ENCODE results near the gene ZNF526.

ZNF526 gene

DNA sequence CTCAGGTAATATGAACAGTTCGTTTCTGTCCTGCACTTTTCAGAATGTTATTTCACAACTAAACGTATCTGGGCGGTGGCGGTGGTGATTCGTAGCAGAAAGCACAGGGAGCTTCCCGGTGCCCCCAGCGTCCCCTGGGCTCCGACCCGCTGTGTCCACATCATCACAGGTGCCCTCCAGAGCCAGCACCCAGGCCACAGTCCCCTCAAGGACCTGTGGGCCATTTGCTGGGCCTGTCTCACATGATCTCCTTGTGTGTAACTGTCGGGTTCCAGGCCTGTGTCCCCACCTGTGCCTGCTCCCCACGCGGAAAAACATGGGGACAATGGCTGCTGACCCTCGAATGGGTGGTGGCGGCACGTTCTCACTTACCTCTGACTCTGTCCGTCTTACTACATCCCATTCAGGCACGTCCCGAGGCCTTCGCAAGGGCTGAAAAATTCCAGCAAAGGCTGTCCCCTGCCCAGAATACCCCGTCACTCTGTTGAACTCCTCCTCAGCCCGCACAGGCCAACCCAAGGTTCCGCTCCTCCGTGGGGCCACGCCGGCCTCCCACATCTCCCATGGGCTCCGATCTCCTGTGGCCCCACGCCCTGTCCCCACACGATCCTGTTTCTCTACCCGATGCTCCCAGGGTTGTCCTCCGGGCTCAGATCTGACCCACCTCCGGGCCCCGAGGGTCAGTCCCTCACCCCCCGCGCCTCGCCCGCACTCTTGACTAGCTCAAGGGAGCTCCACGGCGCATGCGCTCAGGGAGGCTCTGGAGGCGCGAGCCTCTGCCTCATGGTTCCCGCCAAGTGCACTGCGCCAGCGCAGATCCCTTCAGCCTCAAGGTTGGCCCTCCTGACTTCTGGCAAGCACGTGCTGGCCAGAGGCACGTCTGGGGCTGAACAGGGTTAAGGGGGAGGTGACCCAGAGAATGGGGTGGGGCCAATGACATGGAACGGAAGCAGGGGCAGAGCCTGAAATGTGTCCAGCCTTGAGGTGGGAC is 23.8 kb upstream of the ZNF526 start:
- no peak for DNase-seq (ENCODE audit: low read depth in 1 of 2, low spot score in 1 of 2)

- DNase-seq (ENCODE audit: low read depth in 1 of 2, low spot score in 1 of 2), result no peak
Observed at GRCh38 chr19:42197375-42197817, 22.7 kb upstream of the ZNF526 start.

- peak in 1 of 2 donors; percentile 45 for DNase-seq (ENCODE audit: low read depth in 1 of 2, low spot score in 1 of 2)
Observed at GRCh38 chr19:42198676-42199439, 21.3 kb upstream of the ZNF526 start.

DNA sequence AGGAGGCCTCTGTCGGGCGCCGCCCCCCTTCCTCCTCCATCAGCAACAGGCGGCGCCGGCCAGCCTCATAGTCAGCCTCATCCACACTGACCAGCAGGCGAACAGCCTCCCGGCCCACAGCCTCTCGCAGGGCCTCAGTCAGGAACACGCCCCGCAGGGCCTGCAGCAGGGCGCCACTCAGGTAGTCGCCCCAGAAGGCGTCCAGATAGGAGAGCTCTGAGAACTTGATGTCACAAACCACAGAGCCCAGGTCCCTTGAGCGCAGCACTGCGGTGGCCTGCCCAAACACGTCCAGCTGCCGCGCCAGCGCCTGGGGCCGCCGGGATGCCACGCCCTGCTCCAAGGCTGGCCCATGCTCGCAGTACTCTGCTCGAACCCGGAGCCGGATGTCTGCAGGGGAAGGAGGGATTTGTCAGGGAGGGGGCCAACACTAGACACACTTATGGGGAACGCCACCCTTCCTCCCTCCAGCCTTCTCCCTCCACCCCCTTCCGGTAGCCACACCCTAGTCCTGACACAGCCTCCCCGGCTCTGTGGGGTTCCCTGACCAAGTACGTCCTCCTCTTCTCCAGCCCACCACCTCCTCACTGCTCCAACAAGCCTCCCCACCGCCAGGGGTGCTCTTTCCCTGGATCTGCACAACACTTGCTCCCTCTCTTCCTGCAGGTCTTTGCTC is 20.5 kb upstream of the ZNF526 start:
- peak; percentile 18 to 22 for DNase-seq (ENCODE audit: low read depth in 1 of 2, low spot score in 1 of 2)

DNA sequence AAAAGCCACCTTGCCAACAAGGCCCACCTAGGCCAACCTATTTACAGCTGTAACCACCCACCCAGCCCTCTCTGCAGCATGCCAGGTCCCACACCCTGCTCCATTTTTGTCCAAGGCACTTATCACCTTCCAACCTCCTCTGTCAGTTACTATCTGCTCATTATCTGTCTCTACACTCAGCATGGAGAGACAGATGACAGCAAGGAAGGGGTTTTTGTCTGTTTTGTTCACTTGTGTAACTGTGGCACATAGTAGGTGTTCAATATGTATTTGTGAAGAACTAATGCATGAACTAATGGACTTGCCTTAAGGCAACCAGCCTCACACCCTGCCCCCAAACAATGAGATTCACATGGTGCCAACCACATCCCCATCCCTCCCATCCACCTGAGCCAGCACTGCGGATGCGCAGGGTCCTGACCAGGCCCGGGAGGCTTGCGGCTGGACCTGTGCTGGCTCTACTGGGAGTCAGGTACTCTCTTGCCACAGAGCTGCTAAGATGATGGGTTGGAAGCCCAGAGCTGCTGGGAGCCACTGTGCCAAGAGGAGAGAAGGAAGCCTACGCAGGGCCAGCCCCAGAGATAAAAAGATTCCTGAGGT is 19.9 kb upstream of the ZNF526 start:
- no peak for DNase-seq (ENCODE audit: low read depth in 1 of 2, low spot score in 1 of 2)

- no peak for DNase-seq (ENCODE audit: low read depth in 1 of 2, low spot score in 1 of 2)
Observed at GRCh38 chr19:42201489-42202289, 18.4 kb upstream of the ZNF526 start.

- DNase-seq (ENCODE audit: low read depth in 1 of 2, low spot score in 1 of 2), result no peak
Observed at GRCh38 chr19:42202290-42202880, 17.7 kb upstream of the ZNF526 start.

DNA sequence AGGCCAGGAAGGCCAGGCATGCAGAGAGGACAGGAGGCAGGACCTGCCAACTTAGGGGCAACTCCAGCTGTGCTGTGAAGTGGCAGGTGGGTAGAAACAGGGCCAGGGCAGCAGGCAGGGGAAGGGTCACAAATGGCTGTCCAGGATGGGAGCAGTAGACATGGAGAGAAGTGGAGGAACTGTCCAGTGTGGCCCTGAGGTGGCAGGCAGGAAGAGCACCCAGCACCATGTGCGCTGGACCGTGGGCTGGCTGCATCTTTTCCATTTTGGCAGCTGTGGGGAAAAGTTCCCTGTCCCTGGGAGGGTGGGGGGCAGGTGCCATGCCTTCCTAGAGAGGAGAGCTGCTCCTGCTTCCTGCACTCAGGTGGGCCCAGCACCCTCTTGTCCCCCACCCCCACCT is 16.4 kb upstream of the ZNF526 start:
- no peak for DNase-seq (ENCODE audit: low read depth in 1 of 2, low spot score in 1 of 2)

GRCh38 chr19:42204664-42205063 is 15.4 kb upstream of the ZNF526 start:
- DNase-seq (ENCODE audit: low read depth in 1 of 2, low spot score in 1 of 2), result no peak

DNA sequence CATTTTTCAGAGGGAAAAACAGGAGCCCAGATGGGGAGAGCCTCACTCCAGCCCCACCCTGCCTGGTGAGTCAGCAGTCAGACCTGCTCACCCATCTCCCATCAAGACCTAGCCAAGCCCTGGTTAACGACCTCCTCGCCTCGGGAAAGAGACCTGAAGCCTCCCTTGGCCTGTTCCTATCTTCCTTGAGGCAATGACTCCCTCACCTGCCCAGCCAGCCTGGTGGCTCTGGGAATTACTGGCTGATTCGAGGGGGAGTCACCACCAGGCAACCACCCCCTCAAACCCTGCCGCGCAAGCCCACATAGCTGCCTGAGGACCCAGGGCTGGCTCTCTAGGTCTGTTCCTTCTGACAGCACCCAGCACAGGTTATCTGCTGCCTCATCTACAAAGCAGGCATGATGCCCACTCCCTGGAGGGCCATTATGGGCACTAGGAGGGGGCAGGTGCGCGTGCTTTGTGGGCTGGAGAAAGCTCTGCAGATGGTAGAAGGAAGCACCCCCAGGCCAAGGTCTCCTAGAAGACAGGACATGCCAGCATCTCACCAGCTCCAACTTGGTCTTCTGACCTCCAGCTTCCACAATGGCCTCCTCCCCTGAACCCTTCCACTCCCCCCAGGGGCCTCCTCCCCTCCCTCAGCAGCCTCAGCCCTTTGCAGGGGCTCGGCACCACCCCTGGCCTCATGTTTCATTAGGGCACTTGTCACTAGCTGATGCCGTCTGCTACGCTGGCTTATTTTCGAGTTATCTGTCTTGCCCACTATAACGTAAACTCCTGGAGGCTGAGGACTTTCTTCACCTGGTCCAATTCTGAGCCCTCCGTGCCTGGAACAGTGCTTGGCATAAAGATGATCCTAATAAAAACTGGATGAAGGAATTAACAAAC is 13.0 kb upstream of the ZNF526 start:
- no peak for DNase-seq (ENCODE audit: low read depth in 1 of 2, low spot score in 1 of 2)

DNA sequence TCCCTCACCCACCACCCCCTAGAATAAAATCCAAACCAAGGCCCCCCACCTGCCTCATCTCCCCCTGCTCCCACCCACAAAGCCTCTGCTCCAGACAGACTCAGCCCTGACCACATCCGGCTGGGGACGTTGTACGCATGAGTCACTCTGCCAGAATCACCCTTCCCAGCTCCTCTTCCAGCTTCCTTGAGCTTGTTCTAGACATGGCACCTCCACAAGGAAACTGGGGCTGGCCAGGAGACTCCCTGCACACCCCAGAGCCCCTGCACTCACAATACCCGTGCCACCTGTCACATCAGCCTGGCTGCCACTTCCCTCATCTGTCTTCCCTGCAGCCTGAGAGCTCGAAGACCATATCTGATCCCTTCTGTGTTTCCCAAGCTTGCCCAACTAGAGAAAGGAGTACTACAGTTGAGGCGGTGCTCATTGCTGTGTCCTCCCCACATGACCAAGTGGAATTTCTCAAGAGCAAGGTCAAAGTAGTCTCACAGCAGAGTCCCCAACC is 12.3 kb upstream of the ZNF526 start:
- DNase-seq (ENCODE audit: low read depth in 1 of 2, low spot score in 1 of 2), result no peak

GRCh38 chr19:42208612-42209011 is 11.5 kb upstream of the ZNF526 start:
- DNase-seq (ENCODE audit: low read depth in 1 of 2, low spot score in 1 of 2), result no peak

DNA sequence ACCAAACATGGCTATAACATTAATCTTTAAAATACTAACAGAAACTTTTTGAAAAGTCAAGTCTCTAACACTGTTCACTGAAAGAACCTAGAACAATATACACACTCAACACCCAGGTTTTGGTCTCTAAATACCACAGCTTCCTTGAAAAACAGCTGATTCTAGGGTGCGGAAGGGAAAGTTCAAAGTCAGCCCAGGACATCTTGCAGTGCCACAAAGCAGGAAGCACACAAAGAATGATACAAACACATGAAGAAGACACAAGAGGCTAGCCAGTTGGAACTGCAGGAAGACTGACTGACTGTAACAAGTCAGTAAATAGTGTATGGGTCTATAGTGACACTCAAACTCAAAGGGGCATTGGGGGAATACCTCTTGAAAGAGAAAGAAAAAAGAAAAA is 7.2 kb upstream of the ZNF526 start:
- DNase-seq (ENCODE audit: low read depth in 1 of 2, low spot score in 1 of 2), result no peak

- no peak for DNase-seq (ENCODE audit: low read depth in 1 of 2, low spot score in 1 of 2)
Observed at GRCh38 chr19:42214810-42215485, 5.2 kb upstream of the ZNF526 start.

- no peak for DNase-seq (ENCODE audit: low read depth in 1 of 2, low spot score in 1 of 2)
Observed at GRCh38 chr19:42216653-42217519, 3.2 kb upstream of the ZNF526 start.

DNA sequence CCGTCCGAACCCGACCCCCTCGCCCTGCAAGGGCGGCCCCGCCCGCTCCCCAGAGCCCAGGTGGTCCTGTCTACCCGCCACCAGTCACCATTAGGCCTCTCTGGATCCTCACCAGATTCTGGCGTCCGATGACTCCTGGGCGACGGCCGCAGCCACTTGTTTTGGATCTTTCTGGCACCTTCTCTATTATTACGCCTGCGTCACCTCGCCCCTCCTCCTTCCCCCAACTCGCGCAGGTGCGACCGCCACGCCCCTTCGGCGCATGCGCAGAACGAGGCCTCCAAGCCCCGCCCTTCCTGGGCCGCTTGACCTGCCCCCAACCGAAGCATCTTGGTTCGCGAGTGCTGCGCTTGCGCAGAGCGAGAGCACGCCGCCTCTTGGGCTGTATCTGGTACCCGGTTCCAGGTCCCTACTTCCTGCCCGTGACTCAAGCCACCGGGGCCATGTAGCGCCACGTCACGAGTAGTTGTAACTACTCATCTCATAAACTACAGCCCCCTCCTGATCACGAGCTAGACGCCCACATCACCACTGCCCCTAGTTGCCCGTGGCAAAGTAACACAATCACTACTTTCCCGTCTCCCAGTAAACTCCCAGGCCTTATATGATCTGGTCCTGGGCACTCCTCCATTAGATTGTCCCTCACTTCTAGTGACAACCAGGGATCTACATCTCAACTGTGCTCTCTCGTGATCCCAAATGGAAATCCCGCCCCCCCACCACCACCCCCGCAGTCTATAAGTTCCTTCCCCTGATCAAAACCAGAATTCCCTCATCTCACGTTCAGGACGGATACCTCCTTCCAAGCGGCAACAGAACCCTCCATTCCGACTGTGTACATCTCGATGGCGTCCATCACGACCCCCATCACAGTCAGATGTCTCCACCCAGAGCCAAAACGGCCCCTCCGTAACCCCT is 2.3 kb upstream of the ZNF526 start, which contains the start of gene DEDD2:
Gene DEDD2 (minus strand): TSS at position 158 of the 918 bp plus-strand sequence. CDS start 670 bp downstream, outside the sequence.
- peak; percentile 100 for DNase-seq (ENCODE audit: low read depth in 1 of 2, low spot score in 1 of 2)
